Osteoblast (primary cell): ENCODE results near the gene TTC23L. TPM values are rescaled to one million over a fixed set of nuclear protein-coding genes. Genes with fewer than 3 reads are reported as not detected.

Source experiments
- DNase-seq: peaks from one replicate; pipeline ENCODE4 v3.0.0; 2011; ENCODE audit warnings: low spot score, mixed read lengths; ENCODE audit not compliant: insufficient read length; ENCODE audit errors: missing footprints
- H2AFZ ChIP-seq: 2 replicates; pipeline ENCODE4 v1.6.0; 2011; ENCODE audit warnings: mild to moderate bottlenecking, low read length
- H3K27ac ChIP-seq: 2 replicates; pipeline ENCODE4 v1.5.1; 2011; ENCODE audit warnings: mild to moderate bottlenecking, low read depth, low read length, moderate library complexity
- H3K27me3 ChIP-seq: 2 replicates; pipeline ENCODE4 v1.6.0; 2012; ENCODE audit warnings: mild to moderate bottlenecking, control low read depth, inconsistent platforms, low read length, moderate library complexity; ENCODE audit not compliant: insufficient read depth
- H3K36me3 ChIP-seq: 2 replicates; pipeline ENCODE4 v1.5.1; 2011; ENCODE audit warnings: mild to moderate bottlenecking, low read length, control low read depth, moderate library complexity; ENCODE audit not compliant: insufficient read depth
- H3K4me1 ChIP-seq: 2 replicates; pipeline ENCODE4 v1.5.1; 2011; ENCODE audit warnings: mild to moderate bottlenecking, low read length, control low read depth, moderate library complexity; ENCODE audit not compliant: insufficient read depth
- H3K4me2 ChIP-seq: 2 replicates; pipeline ENCODE4 v1.6.0; 2011; ENCODE audit warnings: mild to moderate bottlenecking, low read length; ENCODE audit not compliant: insufficient read depth
- H3K4me3 ChIP-seq: fragments of 200-600 bp; sonication (generic); 3 replicates; pipeline ENCODE4 v1.5.1; 2012; ENCODE audit warnings: mild to moderate bottlenecking, low read length, inconsistent platforms; ENCODE audit not compliant: insufficient read depth
- H3K79me2 ChIP-seq: 2 replicates; pipeline ENCODE4 v1.6.0; 2012; ENCODE audit warnings: mild to moderate bottlenecking, low read length, control low read depth, inconsistent platforms; ENCODE audit not compliant: insufficient read depth
- H3K9me3 ChIP-seq: 2 replicates; pipeline ENCODE4 v1.5.1; 2011; ENCODE audit warnings: low read depth, low read length, control low read depth
- H4K20me1 ChIP-seq: 2 replicates; pipeline ENCODE4 v1.6.0; 2012; ENCODE audit warnings: mild to moderate bottlenecking, low read length, control low read depth; ENCODE audit not compliant: insufficient read depth
- total RNA-seq: library from RNA; depleted of rRNA; stranded (reverse); fragments of >200 nt; gene quantifications from 2 replicates; pipeline ENCODE4 v1.2.3, GENCODE V29; 2012
- TF ChIP-seq, protein P1 (sequence below): IDR thresholded peaks from 2 replicates; pipeline ENCODE4 v1.5.1; 2011; ENCODE audit warnings: mild to moderate bottlenecking, low read depth, low read length, moderate library complexity; ENCODE audit errors: extremely low read depth

TTC23L gene
- total RNA-seq, 1 donor: not detected

DNA sequence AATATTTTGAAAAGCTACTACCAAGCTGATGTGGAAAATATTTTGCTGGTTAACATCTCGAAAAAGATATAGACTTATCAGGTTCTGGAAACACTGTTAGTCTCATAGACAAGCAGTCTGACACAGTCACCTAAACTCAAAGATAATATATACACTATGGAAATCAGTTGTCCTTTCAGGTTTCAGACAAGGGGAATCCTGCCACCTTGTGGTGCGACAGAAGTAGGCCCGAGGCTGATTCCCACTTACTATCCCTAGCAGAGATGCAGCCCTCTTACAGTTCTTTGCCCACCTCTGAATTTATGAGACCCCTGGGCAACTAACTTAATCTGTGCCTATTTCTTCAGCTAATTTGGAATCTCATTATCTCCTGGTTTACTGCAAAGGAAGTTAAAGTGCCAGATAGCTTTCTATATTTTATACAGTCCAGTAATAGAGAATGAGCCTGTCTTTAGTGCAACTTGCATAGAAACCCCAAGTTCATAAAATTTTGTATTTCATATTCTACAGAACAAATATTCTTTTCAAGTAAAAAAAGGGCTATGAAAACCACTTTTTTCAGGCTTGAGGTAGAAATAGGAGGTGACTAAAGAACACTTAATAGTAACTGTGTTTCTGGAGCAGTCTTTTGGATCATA lies 59.4 kb downstream of the TTC23L start:
- no peaks in the 10 kb centered on the region for H3K79me2 ChIP-seq
- H3K27ac ChIP-seq: no peak overlapping the region
- no peaks in the 10 kb centered on the region for H3K36me3 ChIP-seq
- peak; percentile 73 for DNase-seq
- H3K4me1 ChIP-seq: no peaks in the 10 kb centered on the region
- H3K27me3 ChIP-seq: no peaks in the 10 kb centered on the region
- no peaks in the 10 kb centered on the region for H3K9me3 ChIP-seq
- no peak overlapping the region for H3K4me3 ChIP-seq
- H4K20me1 ChIP-seq: no peaks in the 10 kb centered on the region
- TF ChIP-seq, protein P1, sequence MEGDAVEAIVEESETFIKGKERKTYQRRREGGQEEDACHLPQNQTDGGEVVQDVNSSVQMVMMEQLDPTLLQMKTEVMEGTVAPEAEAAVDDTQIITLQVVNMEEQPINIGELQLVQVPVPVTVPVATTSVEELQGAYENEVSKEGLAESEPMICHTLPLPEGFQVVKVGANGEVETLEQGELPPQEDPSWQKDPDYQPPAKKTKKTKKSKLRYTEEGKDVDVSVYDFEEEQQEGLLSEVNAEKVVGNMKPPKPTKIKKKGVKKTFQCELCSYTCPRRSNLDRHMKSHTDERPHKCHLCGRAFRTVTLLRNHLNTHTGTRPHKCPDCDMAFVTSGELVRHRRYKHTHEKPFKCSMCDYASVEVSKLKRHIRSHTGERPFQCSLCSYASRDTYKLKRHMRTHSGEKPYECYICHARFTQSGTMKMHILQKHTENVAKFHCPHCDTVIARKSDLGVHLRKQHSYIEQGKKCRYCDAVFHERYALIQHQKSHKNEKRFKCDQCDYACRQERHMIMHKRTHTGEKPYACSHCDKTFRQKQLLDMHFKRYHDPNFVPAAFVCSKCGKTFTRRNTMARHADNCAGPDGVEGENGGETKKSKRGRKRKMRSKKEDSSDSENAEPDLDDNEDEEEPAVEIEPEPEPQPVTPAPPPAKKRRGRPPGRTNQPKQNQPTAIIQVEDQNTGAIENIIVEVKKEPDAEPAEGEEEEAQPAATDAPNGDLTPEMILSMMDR: peak; percentile 91
- H2AFZ ChIP-seq: no peak overlapping the region
- no peak overlapping the region for H3K4me2 ChIP-seq

DNA sequence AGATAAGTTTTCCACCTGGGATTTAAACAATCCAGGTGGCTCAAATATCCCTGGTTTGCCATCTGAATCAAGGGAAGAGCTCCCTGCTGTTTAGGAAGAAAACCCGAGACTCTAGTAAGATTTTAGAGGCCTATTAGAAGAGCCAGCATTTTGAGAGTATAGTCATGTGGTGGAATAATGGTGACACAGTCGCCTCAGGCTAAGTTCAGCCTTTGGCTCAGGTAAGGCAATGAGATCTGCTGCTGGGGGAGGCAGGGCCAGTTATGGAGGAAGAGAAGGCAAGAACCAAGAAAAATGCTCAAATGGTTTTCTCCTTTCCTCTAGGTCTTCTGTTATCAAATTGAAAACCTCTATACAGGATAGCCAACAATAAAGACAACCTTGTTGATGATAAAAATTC lies 60.1 kb downstream of the TTC23L start:
- Histone ChIP-seq H3K27ac (no peak overlapping the region), H3K79me2 (no peaks in the 10 kb centered on the region), H3K9me3 (no peaks in the 10 kb centered on the region), H4K20me1 (no peaks in the 10 kb centered on the region), H3K27me3 (no peaks in the 10 kb centered on the region), H2AFZ (no peak overlapping the region), H3K36me3 (no peaks in the 10 kb centered on the region), H3K4me1 (no peaks in the 10 kb centered on the region), H3K4me2 (no peak overlapping the region), H3K4me3 (no peak overlapping the region)
- TF ChIP-seq, protein P1: no peak
- no peak for DNase-seq

DNA sequence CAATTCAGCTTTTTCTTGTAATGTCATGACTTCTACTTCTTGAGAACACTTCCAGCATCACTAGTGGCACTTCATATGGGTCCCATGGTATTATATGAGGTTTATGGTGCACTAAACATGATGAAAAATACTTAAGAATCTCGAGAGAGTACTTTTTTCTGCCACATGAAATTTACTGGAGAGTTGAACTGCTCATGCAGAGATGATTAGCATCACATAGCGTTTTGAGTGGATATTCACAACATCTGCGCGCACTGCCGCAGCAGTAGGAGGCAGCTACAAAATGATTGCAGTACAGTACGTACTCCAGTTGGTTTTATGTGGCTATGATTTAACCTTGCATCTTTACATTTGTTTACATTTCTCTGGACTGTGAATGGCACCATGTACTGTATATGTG lies 61.7 kb downstream of the TTC23L start:
- no peaks in the 10 kb centered on the region for H4K20me1 ChIP-seq
- H3K27ac ChIP-seq: no peak overlapping the region
- H3K4me2 ChIP-seq: no peak overlapping the region
- no peak overlapping the region for H2AFZ ChIP-seq
- H3K4me3 ChIP-seq: no peak overlapping the region
- no peak for DNase-seq
- no peaks in the 10 kb centered on the region for H3K27me3 ChIP-seq
- peaks cover 3% of the 10 kb centered on the region for H3K36me3 ChIP-seq
- no peaks in the 10 kb centered on the region for H3K79me2 ChIP-seq
- TF ChIP-seq, protein P1: no peak
- H3K9me3 ChIP-seq: no peaks in the 10 kb centered on the region
- H3K4me1 ChIP-seq: no peaks in the 10 kb centered on the region

DNA sequence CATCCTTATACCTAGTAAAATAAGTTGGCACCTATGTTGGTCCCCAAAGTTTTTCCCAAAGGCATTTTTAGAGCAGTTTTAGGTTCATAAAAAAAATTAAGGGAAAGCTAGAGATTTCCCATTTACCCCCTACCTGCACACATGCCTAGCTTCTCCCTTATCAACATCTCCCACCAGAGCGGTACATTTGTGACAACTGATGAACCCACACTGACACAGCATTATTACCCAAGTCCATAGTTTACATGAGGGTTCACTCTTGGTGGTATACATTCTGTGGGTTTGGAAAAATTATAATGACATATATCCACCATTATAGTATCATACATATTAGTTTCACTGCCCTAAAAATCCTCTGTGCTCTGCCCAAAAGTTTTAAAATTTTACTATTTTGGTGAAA lies 64.3 kb downstream of the TTC23L start:
- Histone ChIP-seq H4K20me1 (no peaks in the 10 kb centered on the region), H3K79me2 (no peaks in the 10 kb centered on the region), H3K36me3 (peaks cover 7% of the 10 kb centered on the region), H3K9me3 (no peaks in the 10 kb centered on the region), H2AFZ (no peak overlapping the region), H3K4me3 (no peak overlapping the region), H3K27me3 (no peaks in the 10 kb centered on the region), H3K4me2 (no peak overlapping the region), H3K4me1 (no peaks in the 10 kb centered on the region), H3K27ac (no peak overlapping the region)
- TF ChIP-seq, protein P1: no peak
- no peak for DNase-seq
